Measurements from ENCODE around the gene NT5DC3. TPM values are rescaled to one million over a fixed set of nuclear protein-coding genes. Genes with fewer than 3 reads are reported as not detected.

Gene NT5DC3
- total RNA-seq, 1 donor from 2014 or later = 3.1 TPM

- intact Hi-C loops (cut with micrococcal nuclease) = no loop called here
- no peak overlapping the region for H3K4me3 ChIP-seq
- no peak overlapping the region for H3K27ac ChIP-seq (replicated peaks)
- TF ChIP-seq CTCF (IDR thresholded peaks at IDR 0.05; ENCODE audit: borderline replicate concordance) = no peak
- peaks cover 12% of the 10 kb centered on the region for H3K9me3 ChIP-seq (replicated peaks)
- H3K4me1 ChIP-seq = no peaks in the 10 kb centered on the region
- no peak for DNase-seq
- H3K27me3 ChIP-seq (ENCODE audit: low read depth) = no peaks in the 10 kb centered on the region
- no peaks in the 10 kb centered on the region for H3K36me3 ChIP-seq
Measured at GRCh38 chr12:103731539-103731938, 109.5 kb downstream of the NT5DC3 start.

GRCh38 chr12:103729499-103729898 is 111.5 kb downstream of the NT5DC3 start:
- peaks cover 12% of the 10 kb centered on the region for H3K9me3 ChIP-seq (replicated peaks)
- no peaks in the 10 kb centered on the region for H3K27me3 ChIP-seq (ENCODE audit: low read depth)
- no peak for DNase-seq
- no peak for TF ChIP-seq CTCF (IDR thresholded peaks at IDR 0.05; ENCODE audit: borderline replicate concordance)
- no peaks in the 10 kb centered on the region for H3K4me1 ChIP-seq
- intact Hi-C loops (cut with micrococcal nuclease) = no loop called here
- H3K36me3 ChIP-seq = no peaks in the 10 kb centered on the region
- H3K4me3 ChIP-seq = no peak overlapping the region
- no peak overlapping the region for H3K27ac ChIP-seq (replicated peaks)

- no peak for DNase-seq
- Histone ChIP-seq H3K27ac (replicated peaks) (no peak overlapping the region), H3K4me3 (no peak overlapping the region), H3K4me1 (no peaks in the 10 kb centered on the region), H3K9me3 (replicated peaks) (peaks cover 12% of the 10 kb centered on the region), H3K36me3 (no peaks in the 10 kb centered on the region), H3K27me3 (ENCODE audit: low read depth) (no peaks in the 10 kb centered on the region)
- intact Hi-C loops (cut with micrococcal nuclease) = no loop called here
- no peak for TF ChIP-seq CTCF (IDR thresholded peaks at IDR 0.05; ENCODE audit: borderline replicate concordance)
Measured at GRCh38 chr12:103728323-103728722, 112.7 kb downstream of the NT5DC3 start.

- peaks cover 12% of the 10 kb centered on the region for H3K9me3 ChIP-seq (replicated peaks)
- DNase-seq = no peak
- H3K27me3 ChIP-seq (ENCODE audit: low read depth) = no peaks in the 10 kb centered on the region
- H3K4me3 ChIP-seq = no peak overlapping the region
- no peak overlapping the region for H3K27ac ChIP-seq (replicated peaks)
- TF ChIP-seq CTCF (IDR thresholded peaks at IDR 0.05; ENCODE audit: borderline replicate concordance) = no peak
- intact Hi-C loops (cut with micrococcal nuclease) = no loop called here
- H3K4me1 ChIP-seq = no peaks in the 10 kb centered on the region
- no peaks in the 10 kb centered on the region for H3K36me3 ChIP-seq
Measured at GRCh38 chr12:103727638-103728037, 113.4 kb downstream of the NT5DC3 start.

- intact Hi-C loops (cut with micrococcal nuclease) = no loop called here
- H3K27ac ChIP-seq (replicated peaks) = no peak overlapping the region
- no peak for DNase-seq
- H3K36me3 ChIP-seq = no peaks in the 10 kb centered on the region
- no peaks in the 10 kb centered on the region for H3K4me1 ChIP-seq
- no peaks in the 10 kb centered on the region for H3K27me3 ChIP-seq (ENCODE audit: low read depth)
- H3K9me3 ChIP-seq (replicated peaks) = no peaks in the 10 kb centered on the region
- H3K4me3 ChIP-seq = no peak overlapping the region
- TF ChIP-seq CTCF (IDR thresholded peaks at IDR 0.05; ENCODE audit: borderline replicate concordance) = no peak
Measured at GRCh38 chr12:103725398-103725797, 115.6 kb downstream of the NT5DC3 start.

Other genes with a start within 250 kb of the NT5DC3 start
- 348 TPM for gene HSP90B1, start 89.2 kb upstream of the NT5DC3 start, total RNA-seq
- 11.3 TPM for gene TDG, start 124.6 kb upstream of the NT5DC3 start, total RNA-seq
- 11.7 TPM for gene GLT8D2, start 209.0 kb upstream of the NT5DC3 start, total RNA-seq
- gene HCFC2, start 223.3 kb upstream of the NT5DC3 start, total RNA-seq = 9.2 TPM